ENCODE results near the gene KIZ. TPM values are rescaled to one million over a fixed set of nuclear protein-coding genes. Genes with fewer than 3 reads are reported as not detected.

KIZ gene
- polyA plus RNA-seq (ENCODE audit: insufficient read length): 46.6 TPM
- long read RNA-seq, donor 1, transcript KIZ-210 (13 exons, 2,130 nt): major isoform, 5 of 12 reads
- long read RNA-seq, donor 1, partial matches to known transcripts: 7 of 12 reads
- long read RNA-seq, donor 1, other reads (novel, unspliced or antisense): 0 of 12 reads
- long read RNA-seq, donor 2, partial matches to known transcripts: 5 of 7 reads
- long read RNA-seq, donor 2, other reads (novel, unspliced or antisense): 0 of 7 reads
- long read RNA-seq, donor 3, partial matches to known transcripts: 0 of 5 reads
- long read RNA-seq, donor 3, other reads (novel, unspliced or antisense): 0 of 5 reads
- long read RNA-seq, donor 4: 0 reads
- long read RNA-seq, donor 5, transcript KIZ-210 (13 exons, 2,130 nt): major isoform, 5 of 6 reads
- long read RNA-seq, donor 5, partial matches to known transcripts: 0 of 6 reads
- long read RNA-seq, donor 5, other reads (novel, unspliced or antisense): 0 of 6 reads
- long read RNA-seq, donor 6, partial matches to known transcripts: 0 of 4 reads
- long read RNA-seq, donor 6, other reads (novel, unspliced or antisense): 0 of 4 reads
- long read RNA-seq, donor 7, partial matches to known transcripts: 635 of 639 reads
- long read RNA-seq, donor 7, other reads (novel, unspliced or antisense): 0 of 639 reads
- long read RNA-seq, donor 8, partial matches to known transcripts: 0 of 1 reads
- long read RNA-seq, donor 8, other reads (novel, unspliced or antisense): 0 of 1 reads

- DNase-seq: peak; percentile 93
Observed at GRCh38 chr20:21125849-21126580, at the start of gene KIZ. Gene KIZ, plus strand, starts transcription at chr20:21126082. Its CDS starts 34 bp downstream, at chr20:21126116.

- DNase-seq: no peak
Observed at GRCh38 chr20:21077809-21078345, 48.0 kb upstream of the KIZ start.

GRCh38 chr20:21082584-21082983, 43.3 kb upstream of the KIZ start:
- no peak for DNase-seq

GRCh38 chr20:21083825-21084325, 42.0 kb upstream of the KIZ start:
- no peak for DNase-seq

GRCh38 chr20:21087862-21088540, 37.9 kb upstream of the KIZ start:
- DNase-seq: no peak

- DNase-seq: no peak
Observed at GRCh38 chr20:21089391-21089790, 36.5 kb upstream of the KIZ start.

- no peak for DNase-seq
Observed at GRCh38 chr20:21090111-21090618, 35.7 kb upstream of the KIZ start.

GRCh38 chr20:21090721-21091120, 35.2 kb upstream of the KIZ start:
- no peak for DNase-seq

- DNase-seq: no peak
Observed at GRCh38 chr20:21092806-21093205, 33.1 kb upstream of the KIZ start.

- DNase-seq: peak; percentile 22
Observed at GRCh38 chr20:21096321-21097043, 29.4 kb upstream of the KIZ start.

GRCh38 chr20:21099751-21100577, 25.9 kb upstream of the KIZ start:
- DNase-seq: peak; percentile 33

- DNase-seq: peak; percentile 21
Observed at GRCh38 chr20:21100578-21101452, 25.1 kb upstream of the KIZ start.

GRCh38 chr20:21101453-21101931, 24.4 kb upstream of the KIZ start:
- peak; percentile 30 for DNase-seq

- no peak for DNase-seq
Observed at GRCh38 chr20:21101932-21102575, 23.8 kb upstream of the KIZ start.

GRCh38 chr20:21102603-21103311, 23.1 kb upstream of the KIZ start:
- no peak for DNase-seq

GRCh38 chr20:21103582-21104465, 22.1 kb upstream of the KIZ start:
- no peak for DNase-seq
